ENCODE results near the gene USP17L24.
"Not testable (repeated sequence)": the region's sequence is repeated elsewhere in the genome, so short reads cannot be mapped to it uniquely, and the experiment has no call there.

Gene USP17L24

DNA sequence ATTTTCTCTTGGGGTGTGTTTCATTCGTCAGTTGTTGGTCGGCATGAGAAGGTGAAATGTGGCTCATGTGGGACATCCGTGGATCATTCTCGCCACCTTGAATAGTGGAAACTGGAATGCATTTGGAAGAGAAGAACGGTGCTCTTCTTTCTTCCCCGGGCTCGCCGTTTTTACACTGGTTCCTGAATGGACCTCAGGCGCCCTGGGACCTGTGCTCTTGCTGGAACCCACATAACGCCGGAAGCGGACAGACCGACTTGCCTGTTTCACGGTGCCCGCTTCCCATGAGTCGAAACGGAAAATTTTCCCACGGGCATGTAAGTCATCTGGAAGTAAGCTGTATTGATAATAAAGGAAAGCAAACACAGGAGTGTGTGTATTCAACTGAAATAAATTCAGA lies 25.9 kb downstream of the USP17L24 start:
- not testable (repeated sequence) for H3K79me2 ChIP-seq (ENCODE audit: insufficient read depth, low read length); H3K9me2 ChIP-seq (ENCODE audit: low read depth, low read length); H3K4me1 ChIP-seq (ENCODE audit: insufficient read depth, low read length, severe bottlenecking); H3K9ac ChIP-seq (ENCODE audit: low read length); H4K20me1 ChIP-seq (ENCODE audit: insufficient read depth, low read length); H3K27me3 ChIP-seq (ENCODE audit: insufficient read depth, low read length); H3K4me3 ChIP-seq (ENCODE audit: low read depth, low read length, poor library complexity, severe bottlenecking); H2AFZ ChIP-seq (ENCODE audit: low read length); H3K36me3 ChIP-seq (ENCODE audit: insufficient read depth, low read length); H3K4me2 ChIP-seq (ENCODE audit: low read length); H3K9me3 ChIP-seq (ENCODE audit: low read length); H3F3A ChIP-seq (ENCODE audit: insufficient read depth, low read length); H3K27ac ChIP-seq (ENCODE audit: low read depth, low read length, poor library complexity, severe bottlenecking)

DNA sequence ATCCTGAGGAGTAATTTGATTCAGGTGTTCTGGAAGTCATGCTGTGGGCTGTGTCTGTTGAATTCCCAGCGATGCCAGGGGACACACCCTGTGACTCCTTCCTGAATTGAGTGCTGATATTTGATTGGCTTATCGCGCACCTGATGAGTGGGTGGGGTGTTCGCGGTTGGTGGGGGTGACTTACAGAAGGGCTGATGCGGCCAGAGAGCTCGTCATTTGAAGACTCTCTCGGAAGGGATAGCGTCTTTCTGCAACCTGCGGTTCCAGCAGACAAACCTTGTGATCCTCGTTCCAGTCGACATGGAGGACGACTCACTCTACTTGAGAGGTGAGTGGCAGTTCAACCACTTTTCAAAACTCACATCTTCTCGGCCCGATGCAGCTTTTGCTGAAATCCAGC lies 28.4 kb downstream of the USP17L24 start, which contains the start of gene USP17L29:
Gene USP17L29, plus strand, starts transcription at position 301 of the 400 bp plus-strand sequence. Its CDS starts 0 bp downstream, at position 301.
- H3K4me2 ChIP-seq (ENCODE audit: low read length); H3K9me2 ChIP-seq (ENCODE audit: low read depth, low read length); H3K4me3 ChIP-seq (ENCODE audit: low read depth, low read length, poor library complexity, severe bottlenecking); H2AFZ ChIP-seq (ENCODE audit: low read length); H3K4me1 ChIP-seq (ENCODE audit: insufficient read depth, low read length, severe bottlenecking); H3K36me3 ChIP-seq (ENCODE audit: insufficient read depth, low read length); H4K20me1 ChIP-seq (ENCODE audit: insufficient read depth, low read length); H3F3A ChIP-seq (ENCODE audit: insufficient read depth, low read length); H3K79me2 ChIP-seq (ENCODE audit: insufficient read depth, low read length); H3K9me3 ChIP-seq (ENCODE audit: low read length); H3K27ac ChIP-seq (ENCODE audit: low read depth, low read length, poor library complexity, severe bottlenecking); H3K9ac ChIP-seq (ENCODE audit: low read length); H3K27me3 ChIP-seq (ENCODE audit: insufficient read depth, low read length): not testable (repeated sequence)

DNA sequence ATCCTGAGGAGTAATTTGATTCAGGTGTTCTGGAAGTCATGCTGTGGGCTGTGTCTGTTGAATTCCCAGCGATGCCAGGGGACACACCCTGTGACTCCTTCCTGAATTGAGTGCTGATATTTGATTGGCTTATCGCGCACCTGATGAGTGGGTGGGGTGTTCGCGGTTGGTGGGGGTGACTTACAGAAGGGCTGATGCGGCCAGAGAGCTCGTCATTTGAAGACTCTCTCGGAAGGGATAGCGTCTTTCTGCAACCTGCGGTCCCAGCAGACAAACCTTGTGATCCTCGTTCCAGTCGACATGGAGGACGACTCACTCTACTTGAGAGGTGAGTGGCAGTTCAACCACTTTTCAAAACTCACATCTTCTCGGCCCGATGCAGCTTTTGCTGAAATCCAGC lies 37.9 kb downstream of the USP17L24 start, which contains the start of gene USP17L30:
Gene USP17L30, plus strand, starts transcription at position 301 of the 400 bp plus-strand sequence. Its CDS starts 0 bp downstream, at position 301.
- not testable (repeated sequence) for H3K36me3 ChIP-seq (ENCODE audit: insufficient read depth, low read length); H3K27ac ChIP-seq (ENCODE audit: low read depth, low read length, poor library complexity, severe bottlenecking); H3F3A ChIP-seq (ENCODE audit: insufficient read depth, low read length); H3K27me3 ChIP-seq (ENCODE audit: insufficient read depth, low read length); H3K9ac ChIP-seq (ENCODE audit: low read length); H3K9me3 ChIP-seq (ENCODE audit: low read length); H3K79me2 ChIP-seq (ENCODE audit: insufficient read depth, low read length); H4K20me1 ChIP-seq (ENCODE audit: insufficient read depth, low read length); H3K9me2 ChIP-seq (ENCODE audit: low read depth, low read length); H2AFZ ChIP-seq (ENCODE audit: low read length); H3K4me2 ChIP-seq (ENCODE audit: low read length); H3K4me3 ChIP-seq (ENCODE audit: low read depth, low read length, poor library complexity, severe bottlenecking); H3K4me1 ChIP-seq (ENCODE audit: insufficient read depth, low read length, severe bottlenecking)
